Osteoblast (primary cell): ENCODE data around the gene FAM228B. TPM values are rescaled to one million over a fixed set of nuclear protein-coding genes. Genes with fewer than 3 reads are reported as not detected.

ENCODE experiments used
- DNase-seq: peaks from one replicate; pipeline ENCODE4 v3.0.0; 2011; ENCODE audit warnings: low spot score, mixed read lengths; ENCODE audit not compliant: insufficient read length; ENCODE audit errors: missing footprints
- H2AFZ ChIP-seq: 2 replicates; pipeline ENCODE4 v1.6.0; 2011; ENCODE audit warnings: mild to moderate bottlenecking, low read length
- H3K27ac ChIP-seq: 2 replicates; pipeline ENCODE4 v1.5.1; 2011; ENCODE audit warnings: mild to moderate bottlenecking, low read depth, low read length, moderate library complexity
- H3K27me3 ChIP-seq: 2 replicates; pipeline ENCODE4 v1.6.0; 2012; ENCODE audit warnings: mild to moderate bottlenecking, control low read depth, inconsistent platforms, low read length, moderate library complexity; ENCODE audit not compliant: insufficient read depth
- H3K36me3 ChIP-seq: 2 replicates; pipeline ENCODE4 v1.5.1; 2011; ENCODE audit warnings: mild to moderate bottlenecking, low read length, control low read depth, moderate library complexity; ENCODE audit not compliant: insufficient read depth
- H3K4me1 ChIP-seq: 2 replicates; pipeline ENCODE4 v1.5.1; 2011; ENCODE audit warnings: mild to moderate bottlenecking, low read length, control low read depth, moderate library complexity; ENCODE audit not compliant: insufficient read depth
- H3K4me2 ChIP-seq: 2 replicates; pipeline ENCODE4 v1.6.0; 2011; ENCODE audit warnings: mild to moderate bottlenecking, low read length; ENCODE audit not compliant: insufficient read depth
- H3K4me3 ChIP-seq: fragments of 200-600 bp; sonication (generic); 3 replicates; pipeline ENCODE4 v1.5.1; 2012; ENCODE audit warnings: mild to moderate bottlenecking, low read length, inconsistent platforms; ENCODE audit not compliant: insufficient read depth
- H3K79me2 ChIP-seq: 2 replicates; pipeline ENCODE4 v1.6.0; 2012; ENCODE audit warnings: mild to moderate bottlenecking, low read length, control low read depth, inconsistent platforms; ENCODE audit not compliant: insufficient read depth
- H3K9me3 ChIP-seq: 2 replicates; pipeline ENCODE4 v1.5.1; 2011; ENCODE audit warnings: low read depth, low read length, control low read depth
- H4K20me1 ChIP-seq: 2 replicates; pipeline ENCODE4 v1.6.0; 2012; ENCODE audit warnings: mild to moderate bottlenecking, low read length, control low read depth; ENCODE audit not compliant: insufficient read depth
- total RNA-seq: library from RNA; depleted of rRNA; stranded (reverse); fragments of >200 nt; gene quantifications from 2 replicates; pipeline ENCODE4 v1.2.3, GENCODE V29; 2012
- TF ChIP-seq, protein P1 (sequence below): IDR thresholded peaks from 2 replicates; pipeline ENCODE4 v1.5.1; 2011; ENCODE audit warnings: mild to moderate bottlenecking, low read depth, low read length, moderate library complexity; ENCODE audit errors: extremely low read depth

The FAM228B gene
- total RNA-seq, 1 donor: 11.6 TPM

DNA sequence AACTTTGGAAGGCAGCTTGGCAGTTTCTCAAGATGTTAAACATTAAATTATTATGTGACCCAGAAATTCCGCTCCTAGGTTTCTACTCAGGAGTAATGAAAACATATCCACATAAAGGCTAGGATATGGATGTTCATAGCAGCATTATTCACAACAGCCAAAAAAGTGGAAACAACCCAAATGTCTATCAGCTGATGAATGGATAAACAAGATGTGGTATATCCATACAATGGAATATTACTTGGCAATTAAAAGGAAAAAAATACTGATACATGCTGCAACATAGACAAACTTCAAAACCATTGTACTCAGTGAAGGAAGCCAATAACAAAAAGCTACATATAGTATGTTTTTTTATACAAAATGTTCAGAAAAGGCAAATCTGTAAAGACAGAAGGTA lies 39.2 kb downstream of the FAM228B start:
- H3K4me1 ChIP-seq: no peaks in the 10 kb centered on the region
- no peaks in the 10 kb centered on the region for H3K27me3 ChIP-seq
- TF ChIP-seq, protein P1, sequence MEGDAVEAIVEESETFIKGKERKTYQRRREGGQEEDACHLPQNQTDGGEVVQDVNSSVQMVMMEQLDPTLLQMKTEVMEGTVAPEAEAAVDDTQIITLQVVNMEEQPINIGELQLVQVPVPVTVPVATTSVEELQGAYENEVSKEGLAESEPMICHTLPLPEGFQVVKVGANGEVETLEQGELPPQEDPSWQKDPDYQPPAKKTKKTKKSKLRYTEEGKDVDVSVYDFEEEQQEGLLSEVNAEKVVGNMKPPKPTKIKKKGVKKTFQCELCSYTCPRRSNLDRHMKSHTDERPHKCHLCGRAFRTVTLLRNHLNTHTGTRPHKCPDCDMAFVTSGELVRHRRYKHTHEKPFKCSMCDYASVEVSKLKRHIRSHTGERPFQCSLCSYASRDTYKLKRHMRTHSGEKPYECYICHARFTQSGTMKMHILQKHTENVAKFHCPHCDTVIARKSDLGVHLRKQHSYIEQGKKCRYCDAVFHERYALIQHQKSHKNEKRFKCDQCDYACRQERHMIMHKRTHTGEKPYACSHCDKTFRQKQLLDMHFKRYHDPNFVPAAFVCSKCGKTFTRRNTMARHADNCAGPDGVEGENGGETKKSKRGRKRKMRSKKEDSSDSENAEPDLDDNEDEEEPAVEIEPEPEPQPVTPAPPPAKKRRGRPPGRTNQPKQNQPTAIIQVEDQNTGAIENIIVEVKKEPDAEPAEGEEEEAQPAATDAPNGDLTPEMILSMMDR: no peak
- H3K36me3 ChIP-seq: no peaks in the 10 kb centered on the region
- no peak overlapping the region for H3K4me3 ChIP-seq
- no peak overlapping the region for H3K4me2 ChIP-seq
- H3K79me2 ChIP-seq: no peaks in the 10 kb centered on the region
- H3K27ac ChIP-seq: no peak overlapping the region
- no peaks in the 10 kb centered on the region for H3K9me3 ChIP-seq
- no peak for DNase-seq
- H2AFZ ChIP-seq: no peak overlapping the region
- H4K20me1 ChIP-seq: no peaks in the 10 kb centered on the region

DNA sequence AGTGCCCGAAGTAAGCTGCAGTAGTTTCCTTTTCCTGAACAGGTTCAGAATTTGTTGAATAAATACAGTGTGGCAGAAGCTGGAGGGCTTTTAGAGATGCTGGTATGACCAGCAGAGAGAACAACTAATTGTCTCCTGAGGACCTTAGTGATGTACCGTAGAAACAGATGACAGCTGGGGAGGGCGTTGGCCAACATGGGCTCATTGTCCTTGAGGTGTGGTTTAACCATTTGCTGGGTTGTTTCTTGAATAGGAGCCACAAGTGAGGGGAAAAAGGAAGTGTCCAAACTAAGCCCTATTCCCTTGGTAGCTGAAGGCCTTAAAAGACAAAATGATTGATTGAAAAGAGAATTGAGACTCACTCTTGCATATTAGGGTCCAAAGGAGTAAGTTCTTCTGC lies 39.9 kb downstream of the FAM228B start:
- Histone ChIP-seq H3K4me3 (no peak overlapping the region), H3K79me2 (no peaks in the 10 kb centered on the region), H3K27me3 (no peaks in the 10 kb centered on the region), H3K9me3 (no peaks in the 10 kb centered on the region), H3K4me1 (no peaks in the 10 kb centered on the region), H3K27ac (no peak overlapping the region), H2AFZ (no peak overlapping the region), H4K20me1 (no peaks in the 10 kb centered on the region), H3K4me2 (no peak overlapping the region), H3K36me3 (no peaks in the 10 kb centered on the region)
- TF ChIP-seq, protein P1: no peak
- no peak for DNase-seq

DNA sequence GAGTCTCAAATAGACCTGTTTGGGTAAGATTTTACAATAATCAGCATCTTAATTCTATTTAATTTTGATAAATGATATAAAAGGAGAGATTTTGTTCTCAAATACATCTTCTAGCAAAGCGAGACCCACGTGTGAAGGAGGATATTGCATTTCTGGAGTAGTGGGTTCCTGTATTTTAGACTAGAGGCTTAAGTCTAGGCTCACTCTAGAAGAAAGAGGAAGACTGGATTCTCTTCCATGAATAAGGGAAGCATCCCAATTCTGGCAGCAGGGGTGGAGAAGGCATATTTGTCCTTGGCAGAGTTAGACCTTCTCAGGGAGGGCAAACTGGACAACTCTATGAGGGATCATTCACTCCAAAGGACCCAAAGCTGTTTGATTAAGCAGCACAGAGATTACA lies 40.3 kb downstream of the FAM228B start:
- H3K4me3 ChIP-seq: no peak overlapping the region
- no peaks in the 10 kb centered on the region for H3K9me3 ChIP-seq
- no peaks in the 10 kb centered on the region for H3K4me1 ChIP-seq
- no peaks in the 10 kb centered on the region for H3K79me2 ChIP-seq
- TF ChIP-seq, protein P1: no peak
- no peaks in the 10 kb centered on the region for H3K36me3 ChIP-seq
- no peak overlapping the region for H2AFZ ChIP-seq
- no peak overlapping the region for H3K27ac ChIP-seq
- no peak overlapping the region for H3K4me2 ChIP-seq
- no peaks in the 10 kb centered on the region for H4K20me1 ChIP-seq
- H3K27me3 ChIP-seq: no peaks in the 10 kb centered on the region
- no peak for DNase-seq

DNA sequence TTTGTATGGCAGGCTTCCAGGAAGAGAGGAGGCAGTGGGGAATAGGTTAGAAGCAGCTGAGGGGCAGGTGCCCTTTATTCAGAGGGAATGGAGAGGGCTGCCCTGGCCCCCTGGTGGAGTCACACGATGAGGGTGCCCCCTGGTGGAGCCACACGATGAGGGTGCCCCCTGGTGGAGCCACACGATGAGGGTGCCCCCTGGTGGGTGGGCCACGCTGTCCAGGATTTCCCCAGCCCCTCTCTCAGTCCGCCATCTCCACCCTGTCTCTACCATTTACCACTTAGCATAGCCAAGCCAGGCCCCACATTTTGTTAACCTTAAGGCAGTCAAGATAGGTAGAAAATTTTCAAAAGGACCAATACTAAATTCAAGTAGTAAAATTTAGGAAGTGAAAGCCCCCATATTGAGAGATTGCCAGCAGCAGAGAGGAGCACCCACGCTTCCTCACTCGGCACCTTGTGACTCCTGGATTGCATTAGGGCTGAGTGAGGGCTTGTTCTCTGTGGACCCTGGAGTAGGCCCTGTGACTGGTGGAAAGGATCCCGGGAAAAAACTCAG lies 41.2 kb downstream of the FAM228B start:
- H4K20me1 ChIP-seq: no peaks in the 10 kb centered on the region
- H3K4me1 ChIP-seq: no peaks in the 10 kb centered on the region
- TF ChIP-seq, protein P1: peak; percentile 58
- H3K27me3 ChIP-seq: no peaks in the 10 kb centered on the region
- no peak overlapping the region for H3K27ac ChIP-seq
- H3K9me3 ChIP-seq: no peaks in the 10 kb centered on the region
- no peaks in the 10 kb centered on the region for H3K36me3 ChIP-seq
- H2AFZ ChIP-seq: no peak overlapping the region
- no peak overlapping the region for H3K4me2 ChIP-seq
- H3K79me2 ChIP-seq: no peaks in the 10 kb centered on the region
- DNase-seq: peak; percentile 65
- no peak overlapping the region for H3K4me3 ChIP-seq
